Activated CD4-positive, alpha-beta T cell treated with anti-CD3 and anti-CD28 coated beads, Interleukin-2, Interleukin-6, amounts not matched to agents 100 ng/mL and 50 ng/mL, durations not matched to agents 16 hours and 8 hours (primary cell): ENCODE results near the gene PTDSS2.
"Not testable (repeated sequence)": the region's sequence is repeated elsewhere in the genome, so short reads cannot be mapped to it uniquely, and the experiment has no call there.

Experiments used
- DNase-seq: peaks from one replicate; pipeline ENCODE4 v3.0.0-alpha.2; 2020

Gene PTDSS2

DNA sequence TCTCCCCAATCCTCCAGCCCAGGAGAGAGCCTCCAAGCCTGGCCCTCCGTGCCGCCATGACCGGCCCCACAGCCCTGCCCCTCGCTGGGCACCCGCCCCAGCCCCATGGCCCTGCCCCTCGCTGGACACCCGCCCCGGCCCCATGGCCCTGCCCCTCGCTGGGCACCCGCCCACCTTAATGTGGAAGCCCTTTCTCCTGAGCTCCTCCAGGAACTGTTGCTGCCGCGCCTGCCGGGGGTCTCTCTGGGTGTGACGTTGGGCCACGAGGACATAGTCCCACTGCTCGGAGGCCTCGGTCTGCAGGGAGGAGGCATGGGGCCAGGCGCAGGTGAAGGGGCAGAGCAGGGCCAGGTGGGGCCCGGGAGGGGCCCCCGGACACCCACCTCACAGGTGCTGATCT, 16.4 kb upstream of the PTDSS2 start:
- no peak for DNase-seq

DNA sequence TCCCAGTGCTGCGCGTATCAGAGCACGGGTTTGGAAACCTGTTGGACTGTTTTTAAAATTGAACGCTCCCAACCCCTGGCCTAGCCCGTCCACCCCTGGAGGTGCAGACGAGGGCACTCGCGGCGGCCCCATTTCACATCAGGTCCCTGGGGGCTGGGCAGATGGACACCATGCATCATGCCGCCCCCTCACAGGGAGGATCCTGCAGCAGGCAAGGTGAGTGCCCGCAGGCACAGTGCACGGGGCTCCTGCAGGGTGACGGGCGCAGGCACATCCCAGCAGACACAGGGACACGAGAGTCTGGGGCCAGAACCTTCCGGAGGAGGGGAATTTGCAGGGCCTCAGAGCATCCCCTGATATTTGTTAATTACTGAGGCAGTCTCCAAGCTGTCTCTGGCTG, 15.6 kb upstream of the PTDSS2 start:
- no peak for DNase-seq

DNA sequence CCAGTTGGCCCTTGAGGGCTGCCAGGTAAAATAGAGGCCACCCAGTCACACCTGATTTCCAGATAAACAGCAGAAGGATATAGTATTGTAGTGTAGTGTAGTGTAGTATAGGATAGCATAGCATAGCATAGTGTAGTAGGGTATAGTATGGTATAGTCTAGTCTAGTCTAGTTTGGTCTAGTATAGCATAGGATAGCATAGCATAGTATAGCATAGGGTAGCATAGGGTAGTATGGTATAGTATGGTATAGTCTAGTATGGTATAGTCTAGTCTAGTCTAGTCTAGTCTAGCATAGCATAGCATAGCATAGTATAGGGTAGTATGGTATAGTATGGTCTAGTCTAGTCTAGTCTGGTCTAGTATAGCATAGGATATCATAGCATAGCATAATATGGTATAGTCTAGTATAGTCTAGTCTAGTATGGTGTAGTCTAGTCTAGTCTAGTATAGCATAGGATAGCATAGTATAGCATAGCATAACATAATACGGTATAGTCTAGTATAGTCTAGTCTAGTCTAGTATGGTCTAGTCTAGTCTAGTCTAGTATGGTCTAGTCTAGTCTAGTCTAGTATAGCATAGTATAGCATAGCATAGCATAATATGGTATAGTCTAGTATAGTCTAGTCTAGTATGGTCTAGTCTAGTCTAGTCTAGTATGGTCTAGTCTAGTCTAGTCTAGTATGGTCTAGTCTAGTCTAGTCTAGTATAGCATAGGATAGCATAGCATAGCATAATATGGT, 14.9 kb upstream of the PTDSS2 start:
- DNase-seq: not testable (repeated sequence)

DNA sequence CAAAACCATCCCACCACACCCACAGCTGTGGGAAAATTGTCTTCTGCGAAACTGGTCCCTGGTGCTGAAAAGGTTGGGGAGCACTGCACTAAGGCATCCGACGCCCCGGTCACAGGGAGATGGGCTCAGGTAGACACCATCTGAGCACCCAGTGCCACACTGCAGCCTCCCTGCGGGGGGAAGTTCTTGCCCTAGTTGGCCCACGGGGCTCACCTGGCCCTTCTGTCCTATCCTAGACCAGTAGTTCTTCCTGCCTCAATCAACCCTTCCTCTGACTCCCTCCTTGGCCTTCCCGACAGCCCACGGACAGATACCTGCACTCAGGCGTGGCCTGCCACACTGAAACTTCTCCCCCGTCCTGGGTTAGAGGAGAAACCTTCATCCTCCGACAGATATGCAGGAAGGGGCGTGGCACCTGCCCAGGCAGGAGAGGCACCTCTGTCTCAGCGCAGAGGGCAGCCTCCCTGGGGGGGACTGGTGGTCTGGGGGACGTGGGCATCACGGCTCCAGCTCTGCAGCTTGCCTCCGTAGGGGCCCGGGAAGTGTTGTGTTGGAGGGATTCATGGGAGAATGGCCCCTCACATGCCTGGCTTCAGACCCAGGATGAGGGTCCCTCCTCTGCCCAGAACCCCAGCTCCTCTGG, 12.7 kb upstream of the PTDSS2 start:
- DNase-seq: no peak

DNA sequence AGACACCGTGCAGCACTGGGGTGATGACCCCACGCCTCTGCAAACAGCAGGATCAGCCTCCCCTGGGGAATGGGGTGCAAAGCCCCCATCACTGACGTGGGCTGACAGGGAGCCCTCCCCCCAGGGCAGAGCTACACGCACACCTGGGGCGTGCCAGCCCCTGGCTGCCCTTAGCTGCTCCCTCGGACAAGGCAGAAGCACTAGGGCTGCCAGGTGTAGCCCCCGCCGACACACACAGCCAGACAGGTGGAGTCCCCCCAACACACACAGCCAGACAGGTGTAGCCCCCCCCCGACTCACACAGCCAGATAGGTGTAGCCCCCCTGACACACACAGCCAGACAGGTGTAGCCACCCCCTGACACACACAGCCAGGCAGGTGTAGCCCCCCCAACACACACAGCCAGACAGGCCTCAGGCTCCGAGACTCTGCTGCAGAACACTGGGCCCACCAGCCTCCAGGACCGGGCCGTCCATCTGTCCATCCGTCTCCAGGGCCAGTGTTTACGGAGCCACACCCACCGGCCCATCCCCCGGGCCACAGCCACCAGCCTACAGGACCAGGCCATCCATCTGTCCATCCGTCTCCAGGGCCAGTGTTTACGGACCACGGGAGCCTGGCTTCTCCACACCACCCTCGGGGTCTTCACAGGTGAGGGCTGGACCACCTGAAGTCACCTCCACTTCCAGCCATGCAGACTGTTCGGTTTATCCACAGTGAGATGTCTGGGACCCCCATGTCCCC, 11.8 kb upstream of the PTDSS2 start:
- no peak for DNase-seq

DNA sequence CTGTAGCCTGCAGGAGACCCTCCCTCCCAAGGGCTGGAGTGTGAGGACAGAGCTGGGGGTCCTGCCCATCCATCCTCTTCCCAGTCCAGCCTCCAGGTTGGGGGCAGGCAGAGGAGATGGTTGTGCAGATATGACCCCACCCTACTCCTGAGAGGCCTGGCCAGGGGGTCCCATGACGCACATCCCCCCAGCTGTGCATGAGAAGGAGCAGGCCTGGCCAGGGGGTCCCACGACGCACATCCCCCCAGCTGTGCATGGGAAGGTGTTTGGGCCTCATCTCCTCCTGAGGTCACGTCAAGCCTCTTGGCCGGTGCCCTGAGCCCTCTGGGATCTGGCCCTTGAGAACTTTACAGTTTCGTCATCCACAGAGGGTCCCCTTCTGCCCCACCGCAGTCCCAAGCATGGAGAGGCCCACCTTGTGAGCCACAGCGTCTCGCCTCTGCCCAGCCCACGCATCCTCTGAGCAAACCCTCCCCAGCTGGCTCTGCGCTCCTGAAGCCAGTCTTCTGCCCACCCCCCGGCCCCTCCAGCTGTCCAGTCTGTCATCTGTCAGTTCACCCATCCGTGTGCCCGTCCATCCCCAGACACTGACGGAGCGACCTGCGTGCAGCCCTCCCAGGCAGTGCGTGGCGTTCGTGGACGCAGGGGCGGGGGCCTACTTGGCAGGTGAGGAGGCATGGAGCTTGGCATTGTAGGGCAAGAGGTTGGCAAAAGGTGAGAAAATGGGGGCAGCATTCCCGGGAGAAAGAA, 10.6 kb upstream of the PTDSS2 start:
- DNase-seq: no peak

- no peak for DNase-seq
These were observed 9.7 kb upstream of the PTDSS2 start for GRCh38 chr11:440065-441042.

DNA sequence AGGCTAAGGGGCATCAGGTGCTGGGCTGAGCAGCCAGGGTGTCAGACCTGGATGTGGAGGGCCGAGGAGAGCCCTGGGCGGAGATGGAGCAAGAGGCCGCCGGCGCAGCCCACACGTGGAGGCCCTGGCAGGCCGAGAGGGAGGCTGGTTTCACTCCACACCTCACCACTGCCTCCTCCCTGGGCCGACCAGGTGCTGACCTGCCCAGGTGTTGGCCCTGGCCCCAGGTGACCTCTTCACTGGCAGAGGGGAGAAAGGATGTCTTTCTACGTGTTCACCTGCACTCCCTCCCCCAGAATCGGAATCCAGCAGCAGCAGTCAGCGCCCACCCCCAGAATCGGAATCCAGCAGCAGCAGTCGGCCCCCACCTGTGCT, 9.0 kb upstream of the PTDSS2 start:
- no peak for DNase-seq

- DNase-seq: peak; percentile 47
These were observed 8.4 kb upstream of the PTDSS2 start, which contains the start of gene ANO9 for GRCh38 chr11:441418-442274. Gene ANO9, minus strand, starts transcription at chr11:442011. Its CDS starts 85 bp downstream, at chr11:441926.

GRCh38 chr11:442611-443081, 7.4 kb upstream of the PTDSS2 start:
- DNase-seq: no peak

- no peak for DNase-seq
These were observed 6.4 kb upstream of the PTDSS2 start for GRCh38 chr11:443542-444199.

- no peak for DNase-seq
These were observed 5.5 kb upstream of the PTDSS2 start for GRCh38 chr11:444396-445144.

- no peak for DNase-seq
These were observed 4.1 kb upstream of the PTDSS2 start for GRCh38 chr11:445765-446588.

GRCh38 chr11:446891-447290, 3.2 kb upstream of the PTDSS2 start:
- DNase-seq: no peak

DNA sequence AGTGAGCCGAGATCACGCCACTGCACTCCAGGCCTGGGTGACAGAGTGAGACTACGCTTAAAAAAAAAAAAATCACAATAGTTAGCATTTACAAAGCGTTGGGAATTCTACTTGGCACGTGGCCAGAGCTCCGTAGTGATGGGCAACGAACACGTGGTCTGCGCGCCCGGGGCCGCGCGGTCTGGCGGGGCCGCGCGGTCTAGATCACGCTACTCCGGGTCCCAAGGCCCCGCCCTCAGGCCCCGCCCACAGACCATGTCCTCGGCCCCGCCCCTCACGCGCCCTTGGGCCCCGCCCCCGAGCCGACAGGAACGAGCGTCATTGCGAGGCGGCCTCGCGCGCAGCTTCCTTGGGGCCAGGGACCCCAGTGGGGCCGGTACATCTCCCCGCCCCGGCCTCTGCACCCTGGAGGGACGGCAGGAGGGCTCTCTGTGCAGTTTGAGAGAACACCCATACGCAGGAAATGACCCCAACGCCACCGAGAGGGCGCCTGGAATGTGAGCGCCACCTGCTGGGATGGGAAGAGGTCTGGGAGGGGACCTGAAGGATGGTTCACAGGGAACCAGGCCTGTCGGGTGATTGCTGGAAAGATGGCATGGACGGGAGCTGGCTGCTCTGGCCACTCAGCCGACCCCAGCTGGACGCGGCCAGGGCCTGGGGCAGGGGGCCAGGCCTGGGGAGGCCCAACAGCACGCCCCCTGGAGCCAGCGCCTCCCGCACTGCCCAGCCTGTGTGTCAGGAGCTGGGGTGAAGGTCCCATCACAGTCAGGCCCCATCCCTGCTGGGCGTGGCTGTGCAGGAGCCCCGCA, 2.0 kb upstream of the PTDSS2 start:
- peak; percentile 98 for DNase-seq

GRCh38 chr11:450809-451451, 851 bp downstream of the PTDSS2 start:
- DNase-seq: peak; percentile 74

GRCh38 chr11:451738-452137, 1.7 kb downstream of the PTDSS2 start:
- no peak for DNase-seq
